Endometrium (tissue), 2 donors: ENCODE results near the gene PITRM1.

Source experiments
- FAIRE-seq: peaks from 2 replicates; lab custom pipeline; 2012; peaks lifted over from hg19 to GRCh38; lab: Jason Lieb, UNC
- donor health status: control.
- donor health status: control.

PITRM1 gene

GRCh38 chr10:3166496-3167290 lies 5.9 kb downstream of the PITRM1 start:
- FAIRE-seq: no peak

- no peak for FAIRE-seq
These were observed 7.4 kb downstream of the PITRM1 start for GRCh38 chr10:3165196-3165595.

- FAIRE-seq: no peak
These were observed 8.7 kb downstream of the PITRM1 start for GRCh38 chr10:3163879-3164278.

- FAIRE-seq: no peak
These were observed 10.0 kb downstream of the PITRM1 start for GRCh38 chr10:3162533-3162932.

- no peak for FAIRE-seq
These were observed 13.4 kb downstream of the PITRM1 start for GRCh38 chr10:3159152-3159551.

GRCh38 chr10:3154666-3155065 lies 17.9 kb downstream of the PITRM1 start:
- no peak for FAIRE-seq

- FAIRE-seq: no peak
These were observed 20.0 kb downstream of the PITRM1 start for GRCh38 chr10:3152566-3152935.

GRCh38 chr10:3151889-3152565 lies 20.6 kb downstream of the PITRM1 start:
- no peak for FAIRE-seq

GRCh38 chr10:3150961-3151360 lies 21.6 kb downstream of the PITRM1 start:
- FAIRE-seq: no peak

- FAIRE-seq: no peak
These were observed 22.2 kb downstream of the PITRM1 start for GRCh38 chr10:3150366-3150765.

GRCh38 chr10:3149918-3150317 lies 22.7 kb downstream of the PITRM1 start:
- FAIRE-seq: no peak

GRCh38 chr10:3148994-3149393 lies 23.6 kb downstream of the PITRM1 start:
- no peak for FAIRE-seq

- FAIRE-seq: no peak
These were observed 24.5 kb downstream of the PITRM1 start for GRCh38 chr10:3148041-3148440.

- no peak for FAIRE-seq
These were observed 25.3 kb downstream of the PITRM1 start for GRCh38 chr10:3147117-3147820.

GRCh38 chr10:3146289-3146688 lies 26.3 kb downstream of the PITRM1 start:
- no peak for FAIRE-seq

GRCh38 chr10:3145366-3145765 lies 27.2 kb downstream of the PITRM1 start:
- FAIRE-seq: no peak

- FAIRE-seq: no peak
These were observed 28.7 kb downstream of the PITRM1 start for GRCh38 chr10:3143791-3144434.

- FAIRE-seq: no peak
These were observed 29.2 kb downstream of the PITRM1 start for GRCh38 chr10:3143366-3143765.

- no peak for FAIRE-seq
These were observed 30.3 kb downstream of the PITRM1 start for GRCh38 chr10:3142146-3142875.

GRCh38 chr10:3141351-3142005 lies 31.1 kb downstream of the PITRM1 start:
- FAIRE-seq: no peak

GRCh38 chr10:3140280-3140679 lies 32.3 kb downstream of the PITRM1 start:
- no peak for FAIRE-seq
